Activated CD4-positive, alpha-beta T cell treated with anti-CD3 and anti-CD28 coated beads, Interleukin-2, amount 50 U/mL, for 1 hour (primary cell): ENCODE results near the gene ARL13A.
"Not testable (repeated sequence)": the region's sequence is repeated elsewhere in the genome, so short reads cannot be mapped to it uniquely, and the experiment has no call there.

Experiments used
- DNase-seq: peaks from one replicate; pipeline ENCODE4 v3.0.0-alpha.2; 2020

The ARL13A gene

GRCh38 chrX:100994352-100995281 is 25.1 kb downstream of the ARL13A start:
- no peak for DNase-seq

DNA sequence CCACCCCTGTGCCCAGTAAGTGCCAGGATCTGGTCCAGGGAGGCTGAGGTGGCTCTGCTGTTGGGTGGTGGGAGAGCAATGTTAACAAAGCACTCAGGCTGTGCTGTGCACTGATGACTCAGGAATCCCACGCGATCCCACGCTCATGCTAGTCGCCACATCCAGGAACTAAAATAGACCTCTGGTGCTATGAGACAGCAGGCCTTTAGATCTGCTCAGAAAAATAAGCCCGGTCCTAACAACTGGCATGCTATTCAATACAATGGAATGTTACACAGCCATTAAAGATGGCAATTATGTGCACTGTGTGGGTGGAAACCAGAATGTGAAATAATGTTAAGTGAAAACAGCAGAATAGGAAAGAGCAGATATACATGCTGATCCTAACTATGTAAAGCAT is 26.0 kb downstream of the ARL13A start:
- DNase-seq, result no peak

DNA sequence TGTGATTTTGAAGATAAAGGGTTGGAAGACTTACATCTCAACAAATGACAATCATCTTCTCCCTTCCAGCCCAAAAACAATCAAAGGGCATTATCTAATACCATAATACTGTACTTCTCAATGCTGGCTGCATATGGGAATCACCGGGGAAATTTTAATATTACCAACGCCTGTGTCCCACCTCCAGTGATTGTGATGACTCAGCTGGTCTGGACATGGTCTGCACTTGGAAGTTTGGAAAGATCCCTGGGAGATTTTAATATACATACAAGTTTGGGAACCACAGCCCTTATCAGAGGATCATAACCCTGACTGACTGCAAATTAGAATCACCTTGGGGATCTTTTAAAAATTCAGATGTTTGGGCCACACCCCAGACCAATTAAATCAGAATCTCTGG is 29.9 kb downstream of the ARL13A start:
- no peak for DNase-seq

DNA sequence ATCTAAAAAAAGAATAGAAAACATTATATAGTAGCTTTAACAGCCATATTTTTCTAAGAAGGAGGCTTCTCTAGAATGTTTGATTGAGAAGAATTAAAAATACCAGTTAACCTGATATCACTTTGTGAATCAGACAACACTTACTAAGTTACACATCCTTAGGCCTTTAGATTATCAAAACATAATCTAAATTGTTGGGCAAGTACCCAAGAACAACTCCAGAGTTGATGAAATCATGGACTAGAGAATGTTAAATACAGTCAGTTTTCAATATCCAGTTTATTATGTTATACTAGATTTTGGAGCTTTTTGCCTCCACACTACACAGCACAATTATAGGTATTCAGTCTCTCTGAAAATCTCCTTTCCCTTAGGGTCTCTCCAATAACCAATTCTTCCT is 39.6 kb downstream of the ARL13A start:
- no peak for DNase-seq

GRCh38 chrX:101012031-101012430 is 42.5 kb downstream of the ARL13A start:
- DNase-seq, result not testable (repeated sequence)

DNA sequence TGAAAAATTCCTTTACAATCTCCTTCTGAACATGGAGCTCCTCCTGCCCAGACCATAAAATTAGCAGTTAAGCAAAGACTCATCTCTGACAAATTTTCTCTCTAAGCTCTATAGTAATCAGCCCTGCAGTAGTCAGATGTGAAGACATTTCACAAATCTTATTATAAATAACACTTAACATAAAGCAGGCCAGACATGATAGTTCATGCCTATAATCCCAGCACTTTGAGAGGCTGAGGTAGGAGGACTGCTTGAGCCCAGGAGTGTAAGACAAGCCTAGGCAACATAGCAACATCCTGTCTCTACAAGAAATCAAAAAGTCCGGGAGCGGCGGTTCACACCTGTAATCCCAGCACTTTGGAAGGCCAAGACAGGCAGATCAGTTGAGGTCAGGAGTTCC is 52.5 kb downstream of the ARL13A start:
- DNase-seq, result no peak

DNA sequence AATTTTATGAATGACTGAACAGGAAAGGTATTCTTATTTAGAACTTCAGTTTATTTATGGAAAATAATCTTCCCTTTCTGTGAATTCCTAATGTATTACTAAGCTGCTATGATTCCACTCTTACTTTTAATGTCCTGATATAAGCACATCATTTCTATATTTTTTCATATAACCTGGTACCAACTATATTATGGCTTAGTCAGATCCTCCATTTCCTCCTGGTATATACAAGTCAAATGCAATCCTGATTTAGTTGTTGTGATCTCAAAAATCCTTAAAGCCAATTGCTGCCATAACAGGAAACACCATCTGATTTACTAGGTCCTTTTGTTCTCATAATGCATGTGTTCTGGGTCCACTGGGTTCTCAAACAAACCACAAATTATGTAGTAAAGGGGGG is 55.6 kb downstream of the ARL13A start:
- no peak for DNase-seq

DNA sequence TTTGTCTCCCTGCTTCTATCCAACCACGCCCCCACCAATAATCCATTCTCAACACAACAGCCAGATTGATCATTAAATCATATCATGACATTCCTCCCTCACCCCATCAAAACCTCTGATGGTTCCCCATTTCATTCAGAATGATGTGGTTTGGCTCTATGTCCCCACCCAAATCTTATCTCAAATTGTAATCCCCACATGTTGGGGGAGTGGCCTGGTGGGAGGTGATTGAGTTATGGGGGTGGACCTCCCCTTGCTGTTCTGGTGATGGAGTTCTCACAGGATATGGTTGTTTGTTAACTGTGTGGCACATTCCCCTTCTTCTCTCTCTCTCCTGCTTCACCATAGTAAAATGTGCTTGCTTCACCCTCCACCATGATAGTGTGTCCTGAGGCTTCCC is 59.1 kb downstream of the ARL13A start:
- DNase-seq, result no peak

- no peak for DNase-seq
Measured at GRCh38 chrX:101029665-101030064, 60.2 kb downstream of the ARL13A start.

DNA sequence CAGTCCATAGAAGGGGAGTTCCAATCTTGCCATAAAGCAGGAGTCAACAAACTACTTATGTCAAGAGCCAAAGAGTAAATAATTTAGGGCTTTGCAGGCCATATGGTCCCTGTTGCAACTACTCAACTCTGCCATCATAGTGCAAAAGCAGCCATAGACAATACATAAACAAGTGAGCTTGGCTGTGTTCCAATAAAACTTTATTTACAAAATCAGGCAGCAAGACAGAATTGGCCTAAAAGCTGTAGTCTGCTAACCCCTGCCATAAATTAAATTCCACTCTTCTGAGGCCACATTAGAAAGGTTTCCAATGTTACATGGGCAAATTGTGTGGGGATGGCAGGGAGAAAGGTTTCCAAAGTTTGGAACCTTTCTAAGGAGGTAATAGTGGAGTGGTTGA is 67.7 kb downstream of the ARL13A start:
- DNase-seq, result no peak

GRCh38 chrX:101040197-101040596 is 70.7 kb downstream of the ARL13A start:
- DNase-seq, result no peak
